Sigmoid colon (tissue), 7 donors: ENCODE results near the gene JPH2. TPM values are rescaled to one million over a fixed set of nuclear protein-coding genes. Genes with fewer than 3 reads are reported as not detected.
A peak's percentile ranks its signal among the peaks of the same experiment; 100 is the strongest.

Experiments
- DNase-seq: peaks from one replicate; pipeline ENCODE4 v3.0.0-alpha.2; 2019
- H3K27ac ChIP-seq, 4 donors: fragments of 200-600 bp; sonication (generic); one replicate each; pipeline ENCODE4 v1.5.1; 2016 to 2019; ENCODE audit warnings: mild to moderate bottlenecking in 1 of 4
- H3K27me3 ChIP-seq, 3 donors: fragments of 200-600 bp; sonication (generic); one replicate each; pipeline ENCODE4 v1.5.1; 2019; ENCODE audit warnings: mild to moderate bottlenecking in 1 of 3
- H3K36me3 ChIP-seq, 4 donors: fragments of 200-600 bp; sonication (generic); one replicate each; pipeline ENCODE4 v1.5.1; 2016 to 2019
- H3K4me1 ChIP-seq, 4 donors: fragments of 200-600 bp; sonication (generic); one replicate each; pipeline ENCODE4 v1.5.1; 2017 to 2019
- H3K4me3 ChIP-seq, 4 donors: fragments of 200-600 bp; sonication (generic); one replicate each; pipeline ENCODE4 v1.5.1; 2017 to 2019; ENCODE audit warnings: mild to moderate bottlenecking in 2 of 4, moderate library complexity in 1 of 4
- H3K9me3 ChIP-seq, 4 donors: fragments of 200-600 bp in 3 of 4; sonication (generic) in 3 of 4; one replicate each; pipeline versions ENCODE4 v1.5.1 to v1.6.1; 2013 to 2019
- CTCF ChIP-seq, 4 experiments: fragments of 450-650 bp in 3 of 4; fragments of 200-600 bp in 1 of 4; IDR thresholded peaks; one replicate each; pipeline ENCODE4 v1.5.1; 2016 to 2019; ENCODE audit warnings: antibody characterized with exemption in 4 of 4, mild to moderate bottlenecking in 3 of 4, moderate library complexity in 2 of 4
- EP300 ChIP-seq, 4 donors: sonication (generic); formaldehyde crosslinking; IDR thresholded peaks; one replicate each; pipeline ENCODE4 v1.6.1; 2017; ENCODE audit warnings: antibody characterized with exemption in 4 of 4
- POLR2A ChIP-seq, 2 donors: fragments of 450-650 bp; IDR thresholded peaks; one replicate each; pipeline ENCODE4 v1.6.1; 2016; ENCODE audit warnings: antibody characterized with exemption in 2 of 2, mild to moderate bottlenecking in 2 of 2, moderate library complexity in 2 of 2
- POLR2AphosphoS5 ChIP-seq, 4 donors: sonication (generic); formaldehyde crosslinking; IDR thresholded peaks; one replicate each; pipeline ENCODE4 v1.6.1; 2017; ENCODE audit warnings: antibody characterized with exemption in 4 of 4
- WGBS, 2 donors: extraction: QIAGEN DNeasy Blood & Tissue Kit; methylation state at CpG; one replicate each; pipeline ENCODE4 v1.1.7; 2013; 5-methylcytosine and 5-hydroxymethylcytosine counted together
- intact Hi-C: fragments of 100-400 bp; cut with DNase I; formaldehyde crosslinking; loops from one replicate; pipeline ENCODE4 v1.15.1; 2023
- polyA plus RNA-seq, 3 donors: library from polyadenylated mRNA; stranded (reverse); fragments of 200-250 nt; gene quantifications; one replicate each; pipeline ENCODE4 v1.2.3, GENCODE V29; 2013
- total RNA-seq, 4 donors: library from RNA; depleted of rRNA; stranded (reverse); fragments of >200 nt; gene quantifications; one replicate each; pipeline ENCODE4 v1.1.0, GENCODE V29; 2016
- donor health status: healthy with polysubstance abuse.
- donor health status: Bipolar disorder and iron deficiency.
- donor health status: healthy.

Gene JPH2
- total and polyA plus RNA-seq, 7 donors, result 0.23 to 166 (median 52.0) TPM

- H3K9me3 ChIP-seq, result no peaks in the 10 kb centered on the region
- TF ChIP-seq CTCF (IDR thresholded peaks at IDR 0.05) (no peak), POLR2AphosphoS5 (IDR thresholded peaks at IDR 0.05) (peak; percentile 83 to 88 (median 85)), EP300 (IDR thresholded peaks at IDR 0.05) (peak in 1 of 4 donors; percentile 73), POLR2A (IDR thresholded peaks at IDR 0.05) (peak in 1 of 2 donors; percentile 67)
- peaks cover 0 to 84% (median 62%) of the 10 kb centered on the region in 4 donors for H3K4me1 ChIP-seq
- H3K27ac ChIP-seq, result peak overlapping the region; percentile 91 to 99 (median 95)
- DNase-seq, result peak; percentile 94
- H3K4me3 ChIP-seq, result peak overlapping the region; percentile 16 to 80 (median 66)
- intact Hi-C loops, result no loop called here
- H3K36me3 ChIP-seq, result no peaks in the 10 kb centered on the region
- no peaks in the 10 kb centered on the region for H3K27me3 ChIP-seq
- 42 to 70% methylated on average over 9 of the region's 9 CpGs for WGBS, 2 donors
Observed at GRCh38 chr20:44180814-44181213, 6.2 kb downstream of the JPH2 start.

- intact Hi-C loops, result no loop called here
- peak overlapping the region in 2 of 4 donors; percentile 7 to 21 for H3K4me3 ChIP-seq
Observed at GRCh38 chr20:44176833-44177534, 10.0 kb downstream of the JPH2 start.

GRCh38 chr20:44174996-44175765 lies 11.8 kb downstream of the JPH2 start:
- Histone ChIP-seq H3K27ac (peak overlapping the region; percentile 91 to 99 (median 95)), H3K4me1 (peaks cover 0 to 100% (median 89%) of the 10 kb centered on the region in 4 donors), H3K9me3 (no peaks in the 10 kb centered on the region), H3K27me3 (no peaks in the 10 kb centered on the region), H3K4me3 (peak overlapping the region in 1 of 4 donors; percentile 2), H3K36me3 (no peaks in the 10 kb centered on the region)
- DNase-seq, result peak; percentile 65
- TF ChIP-seq POLR2AphosphoS5 (IDR thresholded peaks at IDR 0.05) (peak in 1 of 4 donors; percentile 40), EP300 (IDR thresholded peaks at IDR 0.05) (no peak)
- intact Hi-C loops, result no loop called here
- WGBS, 2 donors, result 91 to 94% methylated on average over 13 of the region's 13 CpGs

More at GRCh38 chr20:44176833-44177534, 10.0 kb downstream of the JPH2 start:
- WGBS, 2 donors, result 11 to 41% methylated on average over 14 of the region's 14 CpGs
- TF ChIP-seq POLR2AphosphoS5 (IDR thresholded peaks at IDR 0.05) (peak in 3 of 4 donors; percentile 3 to 55 (median 47)), EP300 (IDR thresholded peaks at IDR 0.05) (no peak), POLR2A (IDR thresholded peaks at IDR 0.05) (no peak), CTCF (IDR thresholded peaks at IDR 0.05) (no peak)
- Histone ChIP-seq H3K4me1 (peaks cover 0 to 98% (median 82%) of the 10 kb centered on the region in 4 donors), H3K36me3 (no peaks in the 10 kb centered on the region), H3K27me3 (no peaks in the 10 kb centered on the region), H3K27ac (peak overlapping the region; percentile 91 to 99 (median 95)), H3K9me3 (no peaks in the 10 kb centered on the region)
- DNase-seq, result peak; percentile 75

- no peak for DNase-seq
- H3K36me3 ChIP-seq, result no peaks in the 10 kb centered on the region
- no peaks in the 10 kb centered on the region for H3K9me3 ChIP-seq
- no peak for TF ChIP-seq POLR2AphosphoS5 (IDR thresholded peaks at IDR 0.05)
- no peak for TF ChIP-seq CTCF (IDR thresholded peaks at IDR 0.05)
- no peak for TF ChIP-seq EP300 (IDR thresholded peaks at IDR 0.05)
- no peak for TF ChIP-seq POLR2A (IDR thresholded peaks at IDR 0.05)
- intact Hi-C loops, result no loop called here
- 60 to 84% methylated on average over 8 of the region's 8 CpGs for WGBS, 2 donors
- no peak overlapping the region for H3K4me3 ChIP-seq
- H3K4me1 ChIP-seq, result peaks cover 0 to 89% (median 87%) of the 10 kb centered on the region in 4 donors
- H3K27me3 ChIP-seq, result no peaks in the 10 kb centered on the region
- H3K27ac ChIP-seq, result peak overlapping the region; percentile 91 to 99 (median 95)
Observed at GRCh38 chr20:44173846-44174245, 13.1 kb downstream of the JPH2 start.

GRCh38 chr20:44173116-44173515 lies 13.9 kb downstream of the JPH2 start:
- H3K27me3 ChIP-seq, result no peaks in the 10 kb centered on the region
- no peak overlapping the region for H3K4me3 ChIP-seq
- no peak for TF ChIP-seq CTCF (IDR thresholded peaks at IDR 0.05)
- no peak for TF ChIP-seq EP300 (IDR thresholded peaks at IDR 0.05)
- no peak for TF ChIP-seq POLR2A (IDR thresholded peaks at IDR 0.05)
- TF ChIP-seq POLR2AphosphoS5 (IDR thresholded peaks at IDR 0.05), result no peak
- no peaks in the 10 kb centered on the region for H3K9me3 ChIP-seq
- intact Hi-C loops, result no loop called here
- peak; percentile 11 for DNase-seq
- no peaks in the 10 kb centered on the region for H3K36me3 ChIP-seq
- 63 to 67% methylated on average over 5 of the region's 5 CpGs for WGBS, 2 donors
- peak overlapping the region; percentile 91 to 99 (median 95) for H3K27ac ChIP-seq
- peaks cover 0 to 88% (median 86%) of the 10 kb centered on the region in 4 donors for H3K4me1 ChIP-seq
